GM18867 (cell line): ENCODE results near the gene CEACAM6.
"Not testable (repeated sequence)": the region's sequence is repeated elsewhere in the genome, so short reads cannot be mapped to it uniquely, and the experiment has no call there.

Source experiments
- ATAC-seq: cut with Tn5 transposase; IDR thresholded peaks from one replicate; pipeline ENCODE4 v1.9.1; 2021; ENCODE audit warnings: mild to moderate bottlenecking, moderate library complexity; ENCODE audit not compliant: unreplicated experiment

The CEACAM6 gene

GRCh38 chr19:41746593-41747227 lies 8.6 kb upstream of the CEACAM6 start:
- ATAC-seq: no peak

- ATAC-seq: no peak
Measured at GRCh38 chr19:41748012-41748411, 7.3 kb upstream of the CEACAM6 start.

GRCh38 chr19:41750248-41751134 lies 4.8 kb upstream of the CEACAM6 start:
- not testable (repeated sequence) for ATAC-seq

GRCh38 chr19:41753159-41753558 lies 2.2 kb upstream of the CEACAM6 start:
- ATAC-seq: no peak

GRCh38 chr19:41753936-41754529 lies 1.3 kb upstream of the CEACAM6 start:
- ATAC-seq: no peak

GRCh38 chr19:41758846-41759245 lies 3.5 kb downstream of the CEACAM6 start:
- no peak for ATAC-seq

- no peak for ATAC-seq
Measured at GRCh38 chr19:41767115-41767514, 11.8 kb downstream of the CEACAM6 start.

- not testable (repeated sequence) for ATAC-seq
Measured at GRCh38 chr19:41768105-41768504, 12.8 kb downstream of the CEACAM6 start.

GRCh38 chr19:41769608-41770007 lies 14.3 kb downstream of the CEACAM6 start:
- ATAC-seq: no peak

GRCh38 chr19:41771410-41771809 lies 16.1 kb downstream of the CEACAM6 start:
- no peak for ATAC-seq

- ATAC-seq: no peak
Measured at GRCh38 chr19:41774515-41774980, 19.2 kb downstream of the CEACAM6 start.

- no peak for ATAC-seq
Measured at GRCh38 chr19:41776700-41777099, 21.4 kb downstream of the CEACAM6 start.

GRCh38 chr19:41783612-41784011 lies 28.3 kb downstream of the CEACAM6 start:
- no peak for ATAC-seq

GRCh38 chr19:41784312-41784711 lies 29.0 kb downstream of the CEACAM6 start:
- no peak for ATAC-seq

GRCh38 chr19:41784743-41785142 lies 29.4 kb downstream of the CEACAM6 start:
- no peak for ATAC-seq

- no peak for ATAC-seq
Measured at GRCh38 chr19:41785653-41786052, 30.3 kb downstream of the CEACAM6 start.

- ATAC-seq: no peak
Measured at GRCh38 chr19:41787055-41787454, 31.7 kb downstream of the CEACAM6 start.

GRCh38 chr19:41788518-41788917 lies 33.2 kb downstream of the CEACAM6 start:
- ATAC-seq: not testable (repeated sequence)

- not testable (repeated sequence) for ATAC-seq
Measured at GRCh38 chr19:41789053-41789452, 33.7 kb downstream of the CEACAM6 start.

- no peak for ATAC-seq
Measured at GRCh38 chr19:41792513-41793413, 37.4 kb downstream of the CEACAM6 start.

- ATAC-seq: no peak
Measured at GRCh38 chr19:41793414-41793727, 38.0 kb downstream of the CEACAM6 start.
